Motor neuron (in vitro differentiated cells): ENCODE data around the gene SERINC5. TPM values are rescaled to one million over a fixed set of nuclear protein-coding genes. Genes with fewer than 3 reads are reported as not detected.
A peak's percentile ranks its signal among the peaks of the same experiment; 100 is the strongest.
"Not testable (repeated sequence)": the region's sequence is repeated elsewhere in the genome, so short reads cannot be mapped to it uniquely, and the experiment has no call there.

ENCODE experiments used
- ATAC-seq, 8 experiments: fragments of 200-7000 bp; cut with Tn5 transposase; replicated peaks in 6 of 8; 2 replicates each; pipeline ENCODE4 v1.8.0; 2021; ENCODE audit warnings: mild to moderate bottlenecking in 8 of 8, moderate library complexity in 8 of 8
- H3K27ac ChIP-seq, 2 donors: fragments of 250-450 bp; sonication (Bioruptor Pico); 2 replicates each; pipeline ENCODE4 v1.9.0; 2021; ENCODE audit warnings: antibody characterized with exemption in 2 of 2, mild to moderate bottlenecking in 2 of 2, moderate library complexity in 1 of 2
- H3K4me1 ChIP-seq, 2 donors: fragments of 250-450 bp; sonication (Bioruptor Pico); replicated peaks in 1 of 2; 2 replicates each; pipeline ENCODE4 v1.6.1; 2021; ENCODE audit warnings: antibody characterized with exemption in 2 of 2, mild to moderate bottlenecking in 2 of 2, moderate library complexity in 1 of 2
- H3K4me3 ChIP-seq, 5 donors: fragments of 250-450 bp; sonication (Bioruptor Pico); 2 replicates each; pipeline ENCODE4 v1.9.0; 2021; ENCODE audit warnings: antibody characterized with exemption in 5 of 5, mild to moderate bottlenecking in 5 of 5, moderate library complexity in 4 of 5
- WGBS, 10 experiments: fragments of 450-650 bp; shearing (Covaris generic); methylation state at CpG; one replicate each; pipeline ENCODE4 v1.0.0; 2022; 5-methylcytosine and 5-hydroxymethylcytosine counted together
- in situ Hi-C, 9 experiments: fragments of 400-800 bp; cut with MboI; loops; one replicate each; pipeline ENCODE4 v1.15.0; 2021; ENCODE audit warnings: low sequenced_read_pairs in 9 of 9, low pct_unique_long_range_greater_than_20kb in 2 of 9; ENCODE audit not compliant: unreplicated experiment in 9 of 9
- total RNA-seq, 8 experiments: library from RNA; unstranded; fragments of 300-600 nt; gene quantifications; 2 replicates each; pipeline versions ENCODE4 v1.2.3 to v1.2.4, GENCODE V29; 2022

Gene SERINC5
- total RNA-seq, 8 experiments from 2014 or later: 6.5 to 16.5 (median 8.1) TPM

- Histone ChIP-seq H3K4me3 (no peak overlapping the region), H3K4me1 (peaks cover 7 to 15% of the 10 kb centered on the region in 2 donors), H3K27ac (no peak overlapping the region)
- in situ Hi-C loops: no loop called here
- WGBS, 10 experiments: 87 to 100% (median 95%) methylated on average over 2 to 7 of the region's 9 CpGs; no CpG with 5 or more reads in 2 of the 10 experiments
- no peak for ATAC-seq
These were observed 108.6 kb downstream of the SERINC5 start for GRCh38 chr5:80147119-80147815.

- H3K4me3 ChIP-seq: no peak overlapping the region
- 83 to 100% (median 96%) methylated on average over 1 to 6 of the region's 9 CpGs; no CpG with 5 or more reads in 5 of the 10 experiments for WGBS, 10 experiments
- H3K27ac ChIP-seq: no peak overlapping the region
- in situ Hi-C loops: no loop called here
- no peak for ATAC-seq
- H3K4me1 ChIP-seq: peaks cover 16 to 19% of the 10 kb centered on the region in 2 donors
These were observed 109.8 kb downstream of the SERINC5 start for GRCh38 chr5:80146046-80146445.

- in situ Hi-C loops: no loop called here
- ATAC-seq: no peak
- Histone ChIP-seq H3K4me1 (peaks cover 9 to 15% of the 10 kb centered on the region in 2 donors), H3K27ac (no peak overlapping the region), H3K4me3 (no peak overlapping the region)
- WGBS, 10 experiments: 80 to 100% (median 95%) methylated on average over 1 to 7 of the region's 13 CpGs; no CpG with 5 or more reads in 2 of the 10 experiments
These were observed 112.4 kb downstream of the SERINC5 start for GRCh38 chr5:80143491-80143890.

- Histone ChIP-seq H3K27ac (no peak overlapping the region), H3K4me1 (peaks cover 7 to 13% of the 10 kb centered on the region in 2 donors), H3K4me3 (no peak overlapping the region)
- ATAC-seq: no peak
- in situ Hi-C loops: no loop called here
- whole genome bisulfite sequencing, 10 experiments: 48 to 100% (median 99%) methylated on average over 1 to 4 of the region's 6 CpGs; no CpG with 5 or more reads in 4 of the 10 experiments
These were observed 112.9 kb downstream of the SERINC5 start for GRCh38 chr5:80142996-80143395.

- H3K27ac ChIP-seq: peak overlapping the region in 1 of 2 donors; percentile 55
- ATAC-seq: no peak
- WGBS, 10 experiments: 40 to 100% (median 62%) methylated on average over 1 to 3 of the region's 3 CpGs; no CpG with 5 or more reads in 3 of the 10 experiments
- H3K4me3 ChIP-seq: no peak overlapping the region
- H3K4me1 ChIP-seq: peaks cover 7 to 13% of the 10 kb centered on the region in 2 donors
- in situ Hi-C loops: no loop called here
These were observed 114.2 kb downstream of the SERINC5 start for GRCh38 chr5:80141681-80142080.

GRCh38 chr5:80141147-80141671 is 114.6 kb downstream of the SERINC5 start:
- H3K4me1 ChIP-seq: peaks cover 7 to 13% of the 10 kb centered on the region in 2 donors
- WGBS, 10 experiments: 8 to 80% (median 32%) methylated on average over 1 to 6 of the region's 13 CpGs; no CpG with 5 or more reads in 2 of the 10 experiments
- ATAC-seq: peak in 7 of 8 experiments; percentile 36 to 97 (median 96)
- no peak overlapping the region for H3K4me3 ChIP-seq
- in situ Hi-C loops: no loop called here
- H3K27ac ChIP-seq: peak overlapping the region in 1 of 2 donors; percentile 55

- WGBS, 10 experiments: 69 to 100% (median 88%) methylated on average over 1 to 3 of the region's 3 CpGs; no CpG with 5 or more reads in 6 of the 10 experiments
- in situ Hi-C loops: no loop called here
- Histone ChIP-seq H3K4me1 (peaks cover 7 to 13% of the 10 kb centered on the region in 2 donors), H3K4me3 (no peak overlapping the region), H3K27ac (no peak overlapping the region)
- ATAC-seq: no peak
These were observed 115.4 kb downstream of the SERINC5 start for GRCh38 chr5:80140496-80140895.

- in situ Hi-C loops: no loop called here
- Histone ChIP-seq H3K4me1 (peaks cover 7 to 13% of the 10 kb centered on the region in 2 donors), H3K27ac (no peak overlapping the region), H3K4me3 (no peak overlapping the region)
- no peak for ATAC-seq
- WGBS, 10 experiments: 80 to 100% (median 100%) methylated on average over 1 to 2 of the region's 2 CpGs; no CpG with 5 or more reads in 3 of the 10 experiments
These were observed 116.3 kb downstream of the SERINC5 start for GRCh38 chr5:80139466-80139972.

- WGBS, 10 experiments: 86 to 100% (median 99%) methylated on average over 1 to 6 of the region's 6 CpGs; no CpG with 5 or more reads in 6 of the 10 experiments
- H3K27ac ChIP-seq: no peak overlapping the region
- in situ Hi-C loops: no loop called here
These were observed 117.4 kb downstream of the SERINC5 start for GRCh38 chr5:80138486-80138885.

GRCh38 chr5:80136798-80137197 is 119.0 kb downstream of the SERINC5 start:
- ATAC-seq: not testable (repeated sequence)
- 94 to 100% (median 100%) methylated on average over 1 to 4 of the region's 7 CpGs; no CpG with 5 or more reads in 3 of the 10 experiments for WGBS, 10 experiments

More at GRCh38 chr5:80138486-80138885, 117.4 kb downstream of the SERINC5 start:
- peak in 2 of 8 experiments; percentile 65 to 89 for ATAC-seq
- H3K4me1 ChIP-seq: peaks cover 7 to 13% of the 10 kb centered on the region in 2 donors
- H3K4me3 ChIP-seq: no peak overlapping the region

GRCh38 chr5:80134876-80135275 is 121.0 kb downstream of the SERINC5 start:
- no peak overlapping the region for H3K4me3 ChIP-seq
- no peak for ATAC-seq
- in situ Hi-C loops: no loop called here
- H3K27ac ChIP-seq: no peak overlapping the region
- 70 to 100% (median 83%) methylated on average over 1 to 3 of the region's 3 CpGs; no CpG with 5 or more reads in 6 of the 10 experiments for WGBS, 10 experiments
- H3K4me1 ChIP-seq: no peaks in the 10 kb centered on the region

More at GRCh38 chr5:80136798-80137197, 119.0 kb downstream of the SERINC5 start:
- H3K27ac ChIP-seq, H3K4me3 ChIP-seq, in situ Hi-C loops: not testable (repeated sequence)
- peaks cover 7 to 11% of the 10 kb centered on the region in 2 donors for H3K4me1 ChIP-seq

GRCh38 chr5:80129146-80129545 is 126.7 kb downstream of the SERINC5 start:
- 83 to 100% (median 94%) methylated on average over 1 to 5 of the region's 5 CpGs; no CpG with 5 or more reads in 2 of the 10 experiments for WGBS, 10 experiments
- H3K27ac ChIP-seq: no peak overlapping the region
- in situ Hi-C loops: no loop called here
- H3K4me1 ChIP-seq: peaks cover 3 to 12% of the 10 kb centered on the region in 2 donors
- H3K4me3 ChIP-seq: no peak overlapping the region
- no peak for ATAC-seq

- in situ Hi-C loops: no loop called here
- 11 to 67% (median 31%) methylated on average over 1 to 2 of the region's 2 CpGs for WGBS, 10 experiments
- Histone ChIP-seq H3K4me1 (peaks cover 3 to 12% of the 10 kb centered on the region in 2 donors), H3K4me3 (no peak overlapping the region), H3K27ac (no peak overlapping the region)
- ATAC-seq: peak in 4 of 8 experiments; percentile 42 to 67 (median 46)
These were observed 127.7 kb downstream of the SERINC5 start for GRCh38 chr5:80128141-80128540.
